LNCAP (cell line): Measurements from ENCODE around the gene TPRG1L.

ENCODE experiments used
- CTCF ChIP-seq: fragments of 450-650 bp; IDR thresholded peaks from 2 replicates; pipeline ENCODE4 v1.5.1; 2017; ENCODE audit warnings: mild to moderate bottlenecking

TPRG1L gene

GRCh38 chr1:3676581-3677470 is 52.0 kb downstream of the TPRG1L start:
- no peak for TF ChIP-seq CTCF

- no peak for TF ChIP-seq CTCF
These were observed 52.7 kb downstream of the TPRG1L start for GRCh38 chr1:3677484-3677883.

GRCh38 chr1:3678361-3679097 is 53.7 kb downstream of the TPRG1L start:
- no peak for TF ChIP-seq CTCF

GRCh38 chr1:3679098-3679555 is 54.3 kb downstream of the TPRG1L start:
- TF ChIP-seq CTCF = no peak
